Measurements from ENCODE around the gene PRDM11.
A peak's percentile ranks its signal among the peaks of the same experiment; 100 is the strongest.

PRDM11 gene

GRCh38 chr11:45142241-45143055, 4.0 kb upstream of the PRDM11 start:
- DNase-seq, result no peak

DNA sequence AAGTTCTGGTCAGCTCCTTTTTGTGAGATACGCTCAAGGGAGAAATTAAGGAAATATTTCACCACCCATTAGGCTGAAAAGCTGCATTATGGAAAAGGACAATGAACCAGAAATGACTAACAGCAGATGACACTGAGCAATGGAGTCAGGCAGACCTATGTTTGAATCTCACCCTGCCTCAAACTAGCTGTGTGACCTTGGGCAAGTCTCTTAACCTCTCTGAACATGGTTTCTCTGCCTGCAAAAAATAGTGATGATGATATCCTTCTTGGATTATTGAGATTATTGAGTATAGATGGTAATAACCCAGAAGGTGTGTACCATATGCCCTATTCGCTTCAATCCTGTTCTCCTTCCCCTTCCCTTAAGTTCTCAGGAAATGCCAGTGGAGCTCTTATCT, 2.9 kb upstream of the PRDM11 start:
- no peak for DNase-seq

- no peak for DNase-seq
Observed at GRCh38 chr11:45144126-45145082, 2.0 kb upstream of the PRDM11 start.

DNA sequence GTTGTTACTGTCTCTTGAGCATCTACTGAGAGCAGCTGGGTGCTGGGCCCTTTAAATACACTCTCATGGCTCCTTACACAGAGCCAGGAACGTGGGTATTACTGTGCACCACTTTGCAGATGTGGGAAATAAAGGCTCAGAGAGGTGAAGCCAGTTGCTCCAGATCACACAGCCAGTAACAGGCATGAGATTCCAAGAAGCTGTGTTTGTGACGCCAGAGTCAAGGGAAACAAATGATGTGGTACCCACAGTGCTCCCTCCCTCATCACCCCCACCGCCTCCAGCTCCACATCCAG, 1.4 kb upstream of the PRDM11 start:
- no peak for DNase-seq

DNA sequence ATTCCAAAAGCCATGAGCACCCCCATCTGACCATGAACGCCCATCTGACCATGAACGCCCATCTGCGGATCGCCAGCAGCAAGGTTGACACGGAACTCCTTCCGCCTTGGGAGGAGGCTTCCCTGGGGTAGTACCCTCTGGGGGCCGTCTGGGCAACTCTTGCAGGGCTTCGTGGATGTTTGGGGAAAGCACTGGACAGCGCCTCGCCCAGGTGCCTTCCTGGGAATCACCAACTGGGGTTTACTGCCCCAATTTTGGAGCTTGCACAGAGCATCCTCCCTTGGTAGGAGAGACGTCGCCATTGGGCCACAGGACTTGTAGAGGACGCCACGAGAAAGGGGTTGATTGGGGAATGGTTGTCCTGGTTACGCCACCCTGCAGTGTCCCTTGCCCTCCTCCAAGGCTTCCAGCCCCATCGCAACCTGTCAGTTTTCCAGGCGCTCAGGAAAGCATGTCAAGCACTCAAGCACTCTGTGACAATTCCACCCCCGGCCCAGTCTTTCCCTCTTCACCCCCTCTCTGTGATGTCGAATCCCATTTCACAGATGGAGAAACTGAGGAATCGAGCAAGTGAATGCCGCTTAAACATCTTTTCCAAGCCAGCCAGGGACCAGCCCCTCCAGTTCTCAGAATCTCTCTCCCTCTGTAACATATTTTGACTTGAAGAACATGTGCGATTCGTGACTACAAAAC, 914 bp upstream of the PRDM11 start:
- no peak for DNase-seq

DNA sequence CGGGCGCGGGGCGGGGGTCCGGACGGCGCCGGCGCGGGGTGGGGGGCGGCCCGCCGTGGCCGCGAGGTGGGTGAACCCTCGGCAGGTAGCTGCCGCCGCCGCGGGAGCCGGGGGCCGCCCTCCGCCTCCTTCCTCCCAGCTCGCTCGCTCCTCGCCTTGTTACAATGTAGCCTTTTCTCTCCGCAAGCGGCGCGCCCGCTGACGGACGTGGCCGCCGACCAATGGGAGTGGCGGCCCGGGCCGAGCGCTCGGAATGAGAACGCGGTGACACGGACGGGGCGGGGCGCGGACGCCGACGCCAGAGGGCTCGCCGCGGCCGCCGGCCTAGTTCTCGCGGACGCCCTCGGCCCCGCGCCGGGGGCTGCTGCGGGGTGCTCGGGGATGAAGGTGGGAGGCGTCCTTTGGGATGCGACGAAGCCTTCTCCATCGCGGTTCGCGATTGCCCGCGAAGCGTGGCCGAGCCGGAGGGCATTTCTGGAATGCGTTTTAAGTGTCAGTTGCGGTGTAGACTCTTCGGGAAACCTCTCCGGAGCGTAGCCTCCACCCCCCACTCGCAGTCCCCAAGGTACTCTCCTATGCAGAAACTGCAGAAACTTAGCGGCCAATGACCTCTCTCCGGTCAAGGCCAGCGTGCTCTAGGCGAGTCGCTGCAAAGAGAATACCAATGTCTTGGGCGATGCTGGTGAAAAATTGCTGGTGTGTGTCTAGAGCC, 734 bp downstream of the PRDM11 start:
- DNase-seq, result peak; percentile 86

DNA sequence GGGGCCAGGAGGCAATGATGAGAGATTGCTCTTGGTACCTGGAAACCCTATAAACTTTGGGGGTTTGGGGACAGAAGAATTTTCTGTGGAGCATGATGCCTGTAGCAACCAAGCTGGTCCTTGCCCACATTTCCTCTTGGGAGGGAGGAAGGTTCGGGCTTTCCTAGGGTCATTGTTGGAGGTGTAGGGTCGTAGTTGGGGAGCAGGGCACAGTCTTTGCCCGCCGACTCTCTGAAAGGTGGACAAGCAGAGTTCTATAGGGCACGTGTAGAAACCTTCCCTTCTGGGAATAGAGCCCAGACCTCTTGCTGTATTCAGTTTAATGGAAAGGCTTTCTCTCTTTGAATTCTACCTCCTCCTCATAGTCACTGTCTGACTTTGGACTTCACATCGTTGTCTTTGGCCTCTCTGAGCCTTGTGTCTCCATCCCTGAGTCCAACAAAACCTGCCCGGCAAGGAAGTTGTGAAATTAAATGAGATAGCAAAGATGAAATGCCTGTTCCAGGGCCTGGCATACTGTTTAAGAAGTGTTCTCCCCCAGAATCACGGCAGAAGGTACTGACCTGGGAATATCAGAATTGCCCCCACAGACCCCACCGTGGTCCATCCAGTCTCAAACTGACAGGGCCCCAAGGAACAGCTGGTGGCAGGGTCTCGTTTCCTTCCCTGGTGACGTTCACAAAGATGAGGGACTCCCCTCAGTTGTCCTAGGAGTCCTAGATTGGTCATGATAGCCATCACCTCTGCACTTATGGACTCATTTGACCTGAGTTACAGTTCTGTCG, 1.6 kb downstream of the PRDM11 start:
- DNase-seq, result no peak

- DNase-seq, result no peak
Observed at GRCh38 chr11:45149483-45150056, 3.1 kb downstream of the PRDM11 start.

DNA sequence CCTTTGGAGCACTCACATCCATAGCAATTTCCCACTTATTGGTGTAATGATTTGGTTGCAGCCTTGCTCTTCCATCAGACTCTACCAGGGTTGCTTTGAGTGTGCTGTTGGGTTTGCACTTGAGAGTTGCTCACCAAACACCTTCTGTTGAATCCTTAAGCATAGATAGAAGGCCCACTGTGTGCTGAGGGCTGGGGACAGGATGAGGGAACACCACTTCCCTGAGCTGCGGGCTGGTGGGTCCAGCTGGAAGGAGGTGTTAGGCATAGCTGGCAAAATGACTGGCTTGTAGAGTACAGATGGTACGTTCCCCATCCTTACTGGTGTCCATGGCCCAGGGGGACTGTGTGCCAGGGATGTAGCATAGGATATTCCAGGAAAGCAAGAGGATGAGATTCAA, 3.9 kb downstream of the PRDM11 start:
- no peak for DNase-seq

- DNase-seq, result no peak
Observed at GRCh38 chr11:45150943-45151342, 4.5 kb downstream of the PRDM11 start.

DNA sequence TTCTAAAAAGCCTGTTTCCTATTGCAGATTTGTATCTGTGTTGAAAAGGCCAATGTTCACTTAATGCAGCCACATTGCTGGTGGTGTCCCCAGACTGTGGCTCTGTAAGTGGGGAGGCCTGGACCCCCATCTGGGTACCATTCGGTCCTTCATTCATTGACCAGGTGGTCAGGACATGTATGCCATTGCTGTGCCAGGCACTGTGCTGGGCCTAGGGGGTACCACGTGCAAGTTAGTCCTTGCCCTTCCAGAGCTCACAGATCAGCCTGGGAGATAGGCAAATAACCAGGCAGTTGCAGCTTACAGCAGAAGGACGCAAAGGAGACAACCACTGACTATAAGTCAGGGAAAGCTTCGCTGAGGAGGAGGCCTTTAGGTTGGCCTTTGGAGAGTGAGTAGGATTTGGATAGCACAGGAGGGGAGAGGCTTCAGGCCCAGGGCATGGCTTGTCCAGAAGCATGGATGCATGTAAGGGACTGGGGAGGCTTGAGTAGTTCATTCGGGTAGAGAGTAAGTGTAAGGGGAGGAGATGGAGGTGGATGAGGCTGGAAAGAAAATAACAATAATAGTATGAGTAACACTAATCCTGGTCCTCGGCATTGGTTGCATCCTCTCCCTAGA, 5.0 kb downstream of the PRDM11 start:
- DNase-seq, result no peak

GRCh38 chr11:45152740-45153595, 6.5 kb downstream of the PRDM11 start:
- no peak for DNase-seq

DNA sequence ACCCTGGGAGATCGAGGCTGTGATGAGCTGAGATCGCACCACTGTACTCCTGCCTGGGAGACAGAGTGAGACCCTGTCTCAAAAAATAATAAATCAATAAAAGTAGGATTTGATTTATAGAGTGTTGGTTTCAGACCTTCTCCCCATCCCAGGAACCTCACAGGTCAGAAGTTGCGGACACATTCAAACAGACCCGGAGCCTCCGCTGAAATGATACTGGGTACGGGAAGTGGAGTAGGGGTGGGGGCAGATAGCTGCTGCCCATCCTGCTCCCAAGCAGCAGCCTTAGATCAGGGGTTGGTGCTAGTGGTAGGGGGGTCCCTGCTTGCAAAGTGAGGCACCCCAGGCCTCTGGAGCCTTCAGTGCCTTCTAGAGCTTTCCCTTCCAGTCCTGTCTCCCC, 7.8 kb downstream of the PRDM11 start:
- DNase-seq, result no peak

DNA sequence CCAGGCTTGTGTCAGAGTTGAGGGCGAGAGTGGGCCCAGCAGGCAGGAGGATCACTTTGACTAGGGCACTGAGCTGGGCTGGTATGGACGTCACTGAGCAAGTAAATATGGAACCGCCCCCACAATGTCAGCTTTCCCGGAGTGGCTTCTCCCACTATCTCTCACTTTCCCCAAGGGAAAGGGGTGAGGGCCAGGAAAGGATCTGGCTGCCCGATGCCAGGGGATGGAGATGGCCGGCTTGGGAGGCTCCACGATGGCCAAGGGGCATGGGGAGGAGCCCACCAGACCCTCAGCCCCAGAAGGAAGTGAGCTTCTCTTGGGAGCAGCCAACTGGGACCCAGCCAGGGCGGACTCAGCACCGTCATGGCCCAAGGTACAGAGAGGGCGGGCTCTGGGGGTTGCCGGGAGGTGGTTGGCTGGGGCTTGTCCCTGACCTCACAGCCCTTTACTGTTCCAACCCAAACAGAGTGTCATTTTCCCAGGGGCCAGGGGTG, 8.7 kb downstream of the PRDM11 start:
- no peak for DNase-seq

DNA sequence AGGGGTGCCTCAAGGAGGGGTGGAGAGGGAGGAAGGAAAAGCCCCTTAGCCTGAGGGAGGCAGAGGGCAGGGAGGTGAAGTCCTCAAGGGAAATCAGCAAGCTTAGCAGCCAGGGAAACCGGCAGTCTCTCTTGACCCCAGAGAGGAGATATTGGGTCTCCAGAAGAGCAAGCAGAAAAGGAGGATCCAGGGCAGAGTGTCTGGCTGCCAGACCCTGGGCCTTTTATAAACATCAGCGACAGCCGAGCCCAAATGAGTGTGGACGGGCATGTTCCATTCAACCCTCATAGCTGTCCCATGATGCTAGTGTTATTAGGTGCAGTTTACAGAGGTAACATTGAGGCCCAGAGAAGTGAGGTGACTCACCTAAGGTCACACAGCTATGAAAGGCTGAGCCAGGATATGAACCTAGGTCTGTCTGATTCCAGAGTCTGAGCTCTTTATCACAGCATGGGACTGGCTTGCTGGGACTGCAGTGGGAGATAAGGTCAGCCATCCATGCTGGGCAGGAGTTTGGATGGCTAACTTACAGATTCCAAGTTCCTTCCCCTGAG, 9.3 kb downstream of the PRDM11 start:
- DNase-seq, result no peak

GRCh38 chr11:45156201-45156600, 9.8 kb downstream of the PRDM11 start:
- no peak for DNase-seq

DNA sequence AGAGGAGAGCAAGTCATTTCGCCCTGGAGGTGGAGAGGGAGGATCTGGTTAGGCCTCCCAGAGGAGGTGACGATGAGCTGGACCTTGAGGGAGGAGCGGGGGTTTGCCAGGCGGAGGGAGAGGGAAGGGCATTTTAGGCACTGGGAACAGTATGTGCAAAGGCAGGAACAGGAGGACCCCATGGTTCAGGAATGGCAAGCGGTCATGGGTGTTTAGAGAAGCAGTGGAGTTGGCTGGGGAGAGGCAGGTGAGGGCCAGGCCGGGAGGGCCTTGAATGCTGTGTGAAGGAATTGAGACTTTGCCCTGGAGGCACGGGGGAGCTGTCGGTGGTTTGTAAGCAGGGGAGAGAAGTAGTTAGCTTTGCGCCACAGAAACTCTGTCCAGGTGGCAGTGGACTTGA, 10.3 kb downstream of the PRDM11 start:
- no peak for DNase-seq

GRCh38 chr11:45157247-45158209, 11.1 kb downstream of the PRDM11 start:
- DNase-seq, result no peak
